ENCODE results near the gene TSEN34. TPM values are rescaled to one million over a fixed set of nuclear protein-coding genes. Genes with fewer than 3 reads are reported as not detected.
"Not testable (repeated sequence)": the region's sequence is repeated elsewhere in the genome, so short reads cannot be mapped to it uniquely, and the experiment has no call there.

The TSEN34 gene
- total and polyA plus RNA-seq, 2 experiments from 2014 or later, result 66.9 to 100.0 TPM

DNA sequence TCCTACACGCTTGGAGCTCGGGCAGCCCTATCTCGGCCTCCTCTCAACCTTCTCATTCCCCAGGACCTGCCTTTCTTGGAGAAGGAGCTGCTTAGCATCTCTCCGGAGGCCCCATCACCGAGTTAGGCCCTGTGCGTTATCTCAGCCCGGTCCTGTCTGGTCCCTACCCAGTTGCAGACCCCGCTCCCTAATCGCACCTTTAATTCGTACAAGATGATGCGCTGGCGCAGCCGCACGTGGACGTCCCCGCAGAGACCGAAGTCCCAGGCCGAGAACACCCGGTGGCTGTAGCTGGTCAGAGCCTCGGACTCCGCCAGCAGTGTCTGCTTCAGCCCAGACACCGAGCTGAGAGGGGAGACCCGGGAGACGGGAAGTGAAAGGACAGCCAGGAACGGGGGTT lies 25.9 kb upstream of the TSEN34 start:
- TF ChIP-seq, protein P1, sequence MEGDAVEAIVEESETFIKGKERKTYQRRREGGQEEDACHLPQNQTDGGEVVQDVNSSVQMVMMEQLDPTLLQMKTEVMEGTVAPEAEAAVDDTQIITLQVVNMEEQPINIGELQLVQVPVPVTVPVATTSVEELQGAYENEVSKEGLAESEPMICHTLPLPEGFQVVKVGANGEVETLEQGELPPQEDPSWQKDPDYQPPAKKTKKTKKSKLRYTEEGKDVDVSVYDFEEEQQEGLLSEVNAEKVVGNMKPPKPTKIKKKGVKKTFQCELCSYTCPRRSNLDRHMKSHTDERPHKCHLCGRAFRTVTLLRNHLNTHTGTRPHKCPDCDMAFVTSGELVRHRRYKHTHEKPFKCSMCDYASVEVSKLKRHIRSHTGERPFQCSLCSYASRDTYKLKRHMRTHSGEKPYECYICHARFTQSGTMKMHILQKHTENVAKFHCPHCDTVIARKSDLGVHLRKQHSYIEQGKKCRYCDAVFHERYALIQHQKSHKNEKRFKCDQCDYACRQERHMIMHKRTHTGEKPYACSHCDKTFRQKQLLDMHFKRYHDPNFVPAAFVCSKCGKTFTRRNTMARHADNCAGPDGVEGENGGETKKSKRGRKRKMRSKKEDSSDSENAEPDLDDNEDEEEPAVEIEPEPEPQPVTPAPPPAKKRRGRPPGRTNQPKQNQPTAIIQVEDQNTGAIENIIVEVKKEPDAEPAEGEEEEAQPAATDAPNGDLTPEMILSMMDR (IDR thresholded peaks at IDR 0.05; ENCODE audit: poor library complexity), result no peak
- TF ChIP-seq EZH2phosphoT487 (IDR thresholded peaks at IDR 0.05; ENCODE audit: low read depth, severe bottlenecking, unreplicated experiment) (no peak), EZH2 (IDR thresholded peaks at IDR 0.05; ENCODE audit: borderline replicate concordance) (no peak)
- WGBS (ENCODE audit: low lambda C conversion rate, missing lambda C conversion rate), result 93% methylated on average over 21 of the region's 25 CpGs
- Histone ChIP-seq H3K27ac (no peak overlapping the region), H3K79me2 (no peaks in the 10 kb centered on the region), H3K27me3 (no peaks in the 10 kb centered on the region), H3K36me3 (replicated peaks; ENCODE audit: insufficient read depth, low read depth) (no peaks in the 10 kb centered on the region), H3K4me1 (ENCODE audit: insufficient read depth) (peaks cover 11% of the 10 kb centered on the region), H3K9me2 (replicated peaks; ENCODE audit: insufficient read depth) (no peaks in the 10 kb centered on the region), H3K4me3 (no peak overlapping the region), H3K4me2 (no peak overlapping the region), H2AFZ (no peak overlapping the region), H3K9me3 (ENCODE audit: low read depth) (no peaks in the 10 kb centered on the region), H4K20me1 (ENCODE audit: insufficient read depth, poor library complexity, severe bottlenecking) (no peaks in the 10 kb centered on the region)
- no peak for DNase-seq (ENCODE audit: low spot score)

DNA sequence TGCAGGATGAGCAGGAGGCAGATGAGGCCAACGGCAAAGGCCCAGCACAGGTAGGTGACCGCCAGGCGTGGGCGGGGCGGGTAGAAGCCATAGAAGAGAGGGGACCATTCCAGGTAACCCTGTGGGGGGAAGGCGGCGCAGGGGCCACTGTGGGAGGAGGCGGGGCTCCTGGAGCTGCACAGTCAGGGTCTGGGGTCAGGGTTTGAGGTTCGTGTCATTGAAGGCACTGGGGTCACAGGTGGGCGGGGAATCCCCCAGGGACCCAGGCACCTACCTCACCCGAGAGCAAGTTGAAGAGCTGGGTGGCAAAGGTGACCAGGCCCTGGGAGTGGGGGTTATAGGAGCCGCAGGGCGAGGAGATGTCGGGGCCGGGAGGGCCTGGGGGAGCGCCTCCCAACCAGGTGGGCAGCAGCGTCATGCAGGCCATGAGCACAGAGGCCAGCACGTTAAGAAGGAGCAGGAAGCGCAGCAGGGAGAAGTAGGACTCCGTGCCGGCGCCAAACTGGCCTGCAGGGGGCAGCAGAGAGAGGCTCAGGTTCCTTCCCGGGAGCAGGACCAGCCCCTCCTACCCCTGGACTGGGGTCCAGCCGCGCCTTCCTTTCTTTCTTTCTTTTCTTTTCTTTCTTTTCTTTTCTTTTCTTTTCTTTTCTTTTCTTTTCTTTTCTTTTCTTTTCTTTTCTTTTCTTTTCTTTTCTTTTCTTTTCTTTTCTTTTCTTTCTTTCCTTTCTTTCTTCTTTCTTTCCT lies 22.8 kb upstream of the TSEN34 start:
- Histone ChIP-seq H3K4me3 (no peak overlapping the region), H2AFZ (no peak overlapping the region), H4K20me1 (ENCODE audit: insufficient read depth, poor library complexity, severe bottlenecking) (no peaks in the 10 kb centered on the region), H3K79me2 (no peaks in the 10 kb centered on the region), H3K27ac (no peak overlapping the region), H3K4me2 (no peak overlapping the region), H3K4me1 (ENCODE audit: insufficient read depth) (no peaks in the 10 kb centered on the region), H3K9me2 (replicated peaks; ENCODE audit: insufficient read depth) (no peaks in the 10 kb centered on the region), H3K36me3 (replicated peaks; ENCODE audit: insufficient read depth, low read depth) (no peaks in the 10 kb centered on the region), H3K27me3 (no peaks in the 10 kb centered on the region), H3K9me3 (ENCODE audit: low read depth) (no peaks in the 10 kb centered on the region)
- TF ChIP-seq EZH2phosphoT487 (IDR thresholded peaks at IDR 0.05; ENCODE audit: low read depth, severe bottlenecking, unreplicated experiment) (no peak), EZH2 (IDR thresholded peaks at IDR 0.05; ENCODE audit: borderline replicate concordance) (no peak)
- TF ChIP-seq, protein P1 (IDR thresholded peaks at IDR 0.05; ENCODE audit: poor library complexity), result peak; percentile 83
- DNase-seq (ENCODE audit: low spot score), result peak; percentile 95
- WGBS (ENCODE audit: low lambda C conversion rate, missing lambda C conversion rate), result 38% methylated on average over 18 of the region's 25 CpGs

DNA sequence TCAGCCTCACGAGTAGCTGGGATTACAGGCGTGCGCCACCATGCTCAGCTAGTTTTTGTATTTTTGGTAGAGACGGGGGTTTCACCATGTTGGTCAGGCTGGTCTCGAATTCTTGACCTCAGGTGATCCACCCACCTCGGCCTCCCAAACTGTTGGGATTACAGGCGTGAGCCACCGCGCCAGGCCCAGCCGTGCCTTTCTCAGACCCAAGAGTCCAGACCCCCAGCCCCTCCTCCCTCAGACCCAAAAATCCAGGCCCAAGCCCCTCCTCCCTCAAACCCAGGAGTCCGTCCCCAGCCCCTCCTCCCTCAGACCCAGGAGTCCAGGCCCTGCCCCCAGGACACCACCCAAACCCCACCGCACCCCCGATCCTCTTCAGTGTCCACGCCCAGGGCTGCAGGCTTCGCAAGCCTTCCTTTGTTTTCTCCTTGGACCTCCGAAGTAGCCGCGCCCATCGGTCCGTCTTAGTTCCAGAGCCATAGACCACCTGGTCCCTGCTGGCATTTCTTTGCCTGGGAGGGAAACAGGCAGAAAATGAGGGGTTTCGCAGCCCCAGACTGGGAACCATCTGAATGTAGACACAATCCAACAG lies 21.9 kb upstream of the TSEN34 start:
- no peak overlapping the region for H2AFZ ChIP-seq
- 94% methylated on average over 17 of the region's 21 CpGs for whole genome bisulfite sequencing (ENCODE audit: low lambda C conversion rate, missing lambda C conversion rate)
- no peaks in the 10 kb centered on the region for H3K79me2 ChIP-seq
- TF ChIP-seq, protein P1 (IDR thresholded peaks at IDR 0.05; ENCODE audit: poor library complexity), result no peak
- TF ChIP-seq EZH2phosphoT487 (IDR thresholded peaks at IDR 0.05; ENCODE audit: low read depth, severe bottlenecking, unreplicated experiment) (no peak), EZH2 (IDR thresholded peaks at IDR 0.05; ENCODE audit: borderline replicate concordance) (no peak)
- no peaks in the 10 kb centered on the region for H3K9me3 ChIP-seq (ENCODE audit: low read depth)
- no peaks in the 10 kb centered on the region for H3K4me1 ChIP-seq (ENCODE audit: insufficient read depth)
- H3K27ac ChIP-seq, result no peak overlapping the region
- no peak overlapping the region for H3K4me3 ChIP-seq
- H3K4me2 ChIP-seq, result no peak overlapping the region
- H3K9me2 ChIP-seq (replicated peaks; ENCODE audit: insufficient read depth), result no peaks in the 10 kb centered on the region
- H4K20me1 ChIP-seq (ENCODE audit: insufficient read depth, poor library complexity, severe bottlenecking), result no peaks in the 10 kb centered on the region
- DNase-seq (ENCODE audit: low spot score), result no peak
- H3K36me3 ChIP-seq (replicated peaks; ENCODE audit: insufficient read depth, low read depth), result no peaks in the 10 kb centered on the region
- H3K27me3 ChIP-seq, result no peaks in the 10 kb centered on the region

DNA sequence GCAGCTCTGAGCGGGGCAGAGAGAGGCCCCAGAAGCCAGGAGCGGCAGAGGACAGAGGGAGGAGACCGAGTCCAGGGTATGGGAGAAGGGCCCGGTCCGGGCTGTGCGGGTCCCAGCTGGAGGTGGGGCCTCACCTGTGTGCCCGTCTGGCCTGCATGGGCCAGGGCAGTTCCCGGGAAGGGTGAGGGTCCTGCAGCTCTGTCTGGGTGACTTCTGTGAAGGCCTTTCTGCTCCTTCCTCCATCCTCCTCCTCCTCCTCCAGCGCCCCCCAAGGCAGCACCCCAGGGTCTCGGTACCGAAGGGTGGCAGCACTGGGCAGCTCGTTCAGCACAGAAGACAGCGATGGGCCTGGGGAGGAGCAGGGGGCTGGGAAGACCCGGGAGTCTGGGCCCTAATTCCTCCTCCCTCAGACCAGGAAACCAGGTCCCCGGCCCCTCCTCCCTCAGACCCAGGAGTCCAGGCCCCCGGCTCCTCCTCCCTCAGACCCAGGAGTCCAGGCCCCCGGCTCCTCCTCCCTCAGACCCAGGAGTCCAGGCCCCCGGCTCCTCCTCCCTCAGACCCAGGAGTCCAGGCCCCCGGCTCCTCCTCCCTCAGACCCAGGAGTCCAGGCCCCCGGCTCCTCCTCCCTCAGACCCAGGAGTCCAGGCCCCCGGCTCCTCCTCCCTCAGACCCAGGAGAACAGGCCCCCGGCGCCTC lies 19.2 kb upstream of the TSEN34 start:
- WGBS (ENCODE audit: low lambda C conversion rate, missing lambda C conversion rate), result 74% methylated on average over 15 of the region's 23 CpGs
- H3K27ac ChIP-seq, result peak overlapping the region; percentile 43
- not testable (repeated sequence) for H3K36me3 ChIP-seq (replicated peaks; ENCODE audit: insufficient read depth, low read depth)

More for the DNA sequence above, 19.2 kb upstream of the TSEN34 start:
- H3K9me2 ChIP-seq (replicated peaks; ENCODE audit: insufficient read depth); H3K79me2 ChIP-seq; H3K9me3 ChIP-seq (ENCODE audit: low read depth); DNase-seq (ENCODE audit: low spot score); H2AFZ ChIP-seq; H4K20me1 ChIP-seq (ENCODE audit: insufficient read depth, poor library complexity, severe bottlenecking); H3K4me1 ChIP-seq (ENCODE audit: insufficient read depth); H3K27me3 ChIP-seq; H3K4me3 ChIP-seq: not testable (repeated sequence)
- peak overlapping the region; percentile 75 for H3K4me2 ChIP-seq

All from hepatocyte (in vitro differentiated cells).